Measurements from ENCODE around the gene LY6G6D. TPM values are rescaled to one million over a fixed set of nuclear protein-coding genes. Genes with fewer than 3 reads are reported as not detected.

LY6G6D gene
- total and polyA plus RNA-seq, 2 donors (not counting 1 experiment from before 2014, with no cell fraction given) = not detected

GRCh38 chr6:31727034-31727716 is 12.0 kb downstream of the LY6G6D start:
- peak overlapping the region; percentile 88 for H3K4me2 ChIP-seq (replicated peaks; ENCODE audit: low read depth, low read length, poor library complexity, severe bottlenecking)
- H3K27ac ChIP-seq (ENCODE audit: low read length in 2 of 2) = peak overlapping the region; percentile 78 to 82
- H3K27me3 ChIP-seq (replicated peaks in 1 of 4; ENCODE audit: control extremely low read depth in 1 of 4, control insufficient read depth in 3 of 4, insufficient read depth in 4 of 4, low read length in 3 of 4) = no peaks in the 10 kb centered on the region
- peak overlapping the region; percentile 71 for H2AFZ ChIP-seq (ENCODE audit: insufficient read depth, low read depth, low read length, poor library complexity, severe bottlenecking)
- ChIA-PET CTCF (interaction anchor here (0.5 to 6.3 kb wide), 27 partner anchors 11 to 225 kb away, joined by 3 to 90 read pairs (median 4); partner anchors contain the start of genes ABHD16A, APOM, CLIC1 and LY6G5C), POLR2A (interaction anchor here (0.5 to 2.3 kb wide), 15 partner anchors 10 to 1557 kb away, joined by 3 to 36 read pairs (median 4); partner anchors contain the start of genes ABHD16A, BAG6, CLIC1 and HSPA1B)
- WGBS (ENCODE audit: insufficient coverage) = 92% methylated on average over 3 of the region's 7 CpGs
- H3K4me1 Mint-ChIP-seq = peaks cover 73% of the 10 kb centered on the region
- TF ChIP-seq CTCF (IDR thresholded peaks at IDR 0.05) (no peak), EZH2 (IDR thresholded peaks at IDR 0.05; ENCODE audit: borderline replicate concordance, insufficient read depth, low read depth, low read length, poor library complexity, severe bottlenecking) (no peak)
- peaks cover 22% of the 10 kb centered on the region for H3K79me2 ChIP-seq (ENCODE audit: control insufficient read depth, insufficient read depth, low read length)
- ATAC-seq (ENCODE audit: low read depth) = peak; percentile 71
- intact Hi-C loops (cut with micrococcal nuclease) = loop anchor here (1.0 to 2.0 kb wide), 4 partner anchors 66 to 136 kb away; partner anchors contain the start of genes C6orf47 and NEU1
- H3K36me3 ChIP-seq (replicated peaks in 1 of 2; ENCODE audit: control extremely low read depth in 1 of 2, control insufficient read depth in 1 of 2, extremely low read depth in 1 of 2, insufficient read depth in 2 of 2, low read length in 1 of 2) = peaks cover 1 to 35% of the 10 kb centered on the region in 2 experiments
- DNase-seq = peak; percentile 89
- H3K9me3 Mint-ChIP-seq (ENCODE audit: insufficient read depth) = no peaks in the 10 kb centered on the region
- H3K4me1 ChIP-seq (ENCODE audit: control insufficient read depth in 2 of 2, insufficient read depth in 2 of 2, low read length in 2 of 2) = peaks cover 43 to 58% of the 10 kb centered on the region in 2 donors
- H3K9ac ChIP-seq (ENCODE audit: low read length) = peak overlapping the region; percentile 42
- no peaks in the 10 kb centered on the region for H3K9me3 ChIP-seq (ENCODE audit: control extremely low read depth in 1 of 3, control insufficient read depth in 2 of 3, insufficient read depth in 1 of 3, low read length in 2 of 3)
- H3K4me3 Mint-ChIP-seq = peak overlapping the region; percentile 99
- H3K27me3 Mint-ChIP-seq = no peaks in the 10 kb centered on the region
- peak overlapping the region in 3 of 5 experiments; percentile 16 to 50 (median 27) for H3K4me3 ChIP-seq (ENCODE audit: control extremely low read depth in 1 of 5, extremely low read depth in 1 of 5, insufficient read depth in 1 of 5, low read depth in 2 of 5, low read length in 4 of 5)
- H4K20me1 ChIP-seq (ENCODE audit: control insufficient read depth, insufficient read depth, low read length, poor library complexity, severe bottlenecking) = peaks cover 8% of the 10 kb centered on the region
- H3K27ac Mint-ChIP-seq = peak overlapping the region; percentile 95
